ENCODE data around the gene DNAJB6. TPM values are rescaled to one million over a fixed set of nuclear protein-coding genes. Genes with fewer than 3 reads are reported as not detected.

The DNAJB6 gene
- total RNA-seq, 1 donor from 2014 or later: 126 TPM

DNA sequence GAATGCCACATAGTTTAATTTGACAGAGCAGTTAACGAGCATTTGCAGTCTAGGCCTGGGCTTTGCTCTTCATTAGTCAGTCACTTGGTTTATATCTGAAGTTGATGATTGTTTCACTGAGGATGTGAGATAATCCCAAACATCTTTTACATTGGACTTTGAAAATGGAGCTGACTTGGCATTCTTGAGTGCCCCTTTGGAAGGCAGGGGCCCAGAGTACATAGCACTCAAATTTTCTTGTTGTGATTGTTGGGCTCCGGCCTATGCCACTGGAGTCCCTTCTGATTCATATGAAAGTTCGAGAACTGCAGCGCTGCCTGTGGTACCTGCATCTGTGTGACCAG, 21.9 kb downstream of the DNAJB6 start:
- no peak overlapping the region for H3K4me3 ChIP-seq (ENCODE audit: low read depth, low read length)
- no peak for DNase-seq (ENCODE audit: low read depth)
- no peaks in the 10 kb centered on the region for H3K36me3 ChIP-seq (ENCODE audit: control insufficient read depth, insufficient read depth, low read length)
- no peaks in the 10 kb centered on the region for H3K27me3 ChIP-seq (ENCODE audit: control insufficient read depth, insufficient read depth, low read length)
- TF ChIP-seq, protein P1, sequence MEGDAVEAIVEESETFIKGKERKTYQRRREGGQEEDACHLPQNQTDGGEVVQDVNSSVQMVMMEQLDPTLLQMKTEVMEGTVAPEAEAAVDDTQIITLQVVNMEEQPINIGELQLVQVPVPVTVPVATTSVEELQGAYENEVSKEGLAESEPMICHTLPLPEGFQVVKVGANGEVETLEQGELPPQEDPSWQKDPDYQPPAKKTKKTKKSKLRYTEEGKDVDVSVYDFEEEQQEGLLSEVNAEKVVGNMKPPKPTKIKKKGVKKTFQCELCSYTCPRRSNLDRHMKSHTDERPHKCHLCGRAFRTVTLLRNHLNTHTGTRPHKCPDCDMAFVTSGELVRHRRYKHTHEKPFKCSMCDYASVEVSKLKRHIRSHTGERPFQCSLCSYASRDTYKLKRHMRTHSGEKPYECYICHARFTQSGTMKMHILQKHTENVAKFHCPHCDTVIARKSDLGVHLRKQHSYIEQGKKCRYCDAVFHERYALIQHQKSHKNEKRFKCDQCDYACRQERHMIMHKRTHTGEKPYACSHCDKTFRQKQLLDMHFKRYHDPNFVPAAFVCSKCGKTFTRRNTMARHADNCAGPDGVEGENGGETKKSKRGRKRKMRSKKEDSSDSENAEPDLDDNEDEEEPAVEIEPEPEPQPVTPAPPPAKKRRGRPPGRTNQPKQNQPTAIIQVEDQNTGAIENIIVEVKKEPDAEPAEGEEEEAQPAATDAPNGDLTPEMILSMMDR (IDR thresholded peaks at IDR 0.05; ENCODE audit: insufficient read depth, low read length, poor library complexity, severe bottlenecking): no peak

DNA sequence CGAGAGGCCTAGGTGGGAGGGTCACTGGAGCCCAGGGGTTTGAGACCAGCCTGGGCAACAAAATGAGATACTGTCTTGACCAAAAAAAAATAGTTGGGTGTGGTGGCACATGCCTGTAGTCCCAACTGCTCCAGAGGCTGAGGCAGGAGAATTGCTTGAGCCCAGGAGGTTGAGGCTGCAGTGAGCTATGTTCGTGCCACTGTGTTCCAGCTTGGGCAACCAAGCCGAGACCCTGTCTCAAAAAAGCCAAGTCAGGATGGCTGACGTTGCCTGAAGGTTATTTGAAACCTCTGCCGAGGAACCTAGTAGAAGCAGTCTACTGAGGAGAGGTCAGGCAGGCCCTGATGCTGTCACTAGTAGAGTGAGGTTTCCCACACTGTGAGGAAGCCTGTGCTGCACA, 22.8 kb downstream of the DNAJB6 start:
- no peak overlapping the region for H3K4me3 ChIP-seq (ENCODE audit: low read depth, low read length)
- H3K36me3 ChIP-seq (ENCODE audit: control insufficient read depth, insufficient read depth, low read length): peaks cover 2% of the 10 kb centered on the region
- no peak for DNase-seq (ENCODE audit: low read depth)
- H3K27me3 ChIP-seq (ENCODE audit: control insufficient read depth, insufficient read depth, low read length): no peaks in the 10 kb centered on the region
- TF ChIP-seq, protein P1 (IDR thresholded peaks at IDR 0.05; ENCODE audit: insufficient read depth, low read length, poor library complexity, severe bottlenecking): no peak

DNA sequence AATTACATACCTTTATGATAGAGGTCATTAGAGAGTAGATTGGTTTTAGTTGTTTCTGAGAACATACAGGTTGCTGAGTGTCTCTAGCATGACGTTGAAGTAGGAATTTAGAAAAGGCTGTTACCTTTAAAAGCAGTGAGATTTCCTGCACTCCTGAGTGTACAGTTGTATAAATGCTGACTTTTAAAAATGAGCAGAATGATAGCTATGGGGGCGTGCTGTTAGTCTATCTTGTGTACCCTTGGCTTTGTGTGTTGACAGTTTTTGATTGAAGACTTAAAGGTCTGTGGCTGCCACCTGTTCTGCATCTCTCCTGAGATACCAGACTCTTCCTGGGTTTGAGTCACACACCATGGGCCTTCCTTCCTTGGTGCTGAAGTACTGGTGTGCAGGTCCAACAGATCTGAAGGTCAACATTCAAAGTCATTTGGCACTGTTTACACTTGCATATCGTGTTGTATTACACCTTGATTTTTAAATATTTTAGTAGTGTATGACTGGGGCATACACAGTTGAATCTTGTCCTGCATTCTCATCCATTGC, 23.8 kb downstream of the DNAJB6 start:
- H3K36me3 ChIP-seq (ENCODE audit: control insufficient read depth, insufficient read depth, low read length): peaks cover 3% of the 10 kb centered on the region
- DNase-seq (ENCODE audit: low read depth): no peak
- H3K27me3 ChIP-seq (ENCODE audit: control insufficient read depth, insufficient read depth, low read length): no peaks in the 10 kb centered on the region
- H3K4me3 ChIP-seq (ENCODE audit: low read depth, low read length): no peak overlapping the region
- TF ChIP-seq, protein P1 (IDR thresholded peaks at IDR 0.05; ENCODE audit: insufficient read depth, low read length, poor library complexity, severe bottlenecking): no peak

DNA sequence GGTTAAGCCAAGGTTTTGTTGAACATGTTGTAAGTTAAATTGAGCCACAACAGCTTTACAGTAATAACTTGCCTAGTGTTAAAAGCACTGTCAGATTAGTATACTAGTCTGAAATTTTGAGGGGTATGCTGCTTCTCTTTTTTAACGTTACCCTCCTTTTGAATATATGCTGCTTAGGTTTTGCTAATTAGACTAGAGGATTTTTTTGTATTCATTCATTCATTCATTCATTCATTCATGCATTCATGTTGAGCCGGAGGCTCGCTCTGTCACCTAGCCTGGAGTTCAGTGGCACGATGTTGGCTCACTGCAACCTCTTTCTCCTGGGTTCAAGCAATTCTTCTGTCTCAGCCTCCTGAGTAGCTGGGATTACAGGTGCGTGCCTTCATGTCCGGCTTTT, 24.7 kb downstream of the DNAJB6 start:
- peaks cover 3% of the 10 kb centered on the region for H3K36me3 ChIP-seq (ENCODE audit: control insufficient read depth, insufficient read depth, low read length)
- no peak for DNase-seq (ENCODE audit: low read depth)

DNA sequence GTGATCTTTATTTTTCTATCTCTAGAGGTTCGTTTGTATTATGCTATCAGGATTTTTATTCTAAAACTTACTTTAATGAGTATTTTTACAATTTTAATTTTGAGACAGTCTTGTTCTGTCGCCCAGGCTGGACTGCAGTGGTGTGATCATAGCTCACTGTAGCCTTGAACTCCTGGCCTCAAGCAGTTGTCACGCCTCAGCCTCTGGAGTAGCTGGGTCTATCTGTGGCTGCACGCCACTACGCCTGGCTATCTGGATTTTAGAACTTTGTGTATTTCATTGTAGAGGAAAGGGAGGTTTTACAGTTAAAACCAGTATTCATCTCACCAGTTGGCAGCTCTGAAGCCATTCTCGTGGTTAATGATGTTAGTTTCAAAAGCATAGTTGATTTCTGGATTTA, 25.9 kb downstream of the DNAJB6 start:
- H3K36me3 ChIP-seq (ENCODE audit: control insufficient read depth, insufficient read depth, low read length): peaks cover 3% of the 10 kb centered on the region

More for the DNA sequence above, 24.7 kb downstream of the DNAJB6 start:
- TF ChIP-seq, protein P1 (IDR thresholded peaks at IDR 0.05; ENCODE audit: insufficient read depth, low read length, poor library complexity, severe bottlenecking): no peak
- no peaks in the 10 kb centered on the region for H3K27me3 ChIP-seq (ENCODE audit: control insufficient read depth, insufficient read depth, low read length)
- H3K4me3 ChIP-seq (ENCODE audit: low read depth, low read length): no peak overlapping the region

DNA sequence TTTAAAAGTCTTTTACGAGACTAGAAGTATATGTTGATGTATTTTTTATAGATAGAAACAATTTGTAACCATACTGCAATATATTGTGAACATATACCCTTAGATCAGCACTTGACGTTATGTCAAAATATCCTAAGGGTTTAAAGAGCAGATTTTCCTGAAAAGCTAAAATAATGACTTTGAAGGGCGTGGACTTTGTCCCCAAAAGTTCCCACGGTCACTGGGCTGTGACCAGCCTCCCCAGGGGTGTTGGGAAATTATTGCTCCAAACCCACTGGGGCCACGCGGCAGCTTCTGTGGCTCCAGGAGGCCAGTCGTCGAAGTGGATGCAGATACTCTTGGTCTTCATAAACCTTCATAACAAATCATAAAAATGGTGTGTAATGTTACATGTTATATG, 29.9 kb downstream of the DNAJB6 start:
- Histone ChIP-seq H3K36me3 (ENCODE audit: control insufficient read depth, insufficient read depth, low read length) (peaks cover 3% of the 10 kb centered on the region), H3K4me3 (ENCODE audit: low read depth, low read length) (no peak overlapping the region), H3K27me3 (ENCODE audit: control insufficient read depth, insufficient read depth, low read length) (no peaks in the 10 kb centered on the region)
- no peak for DNase-seq (ENCODE audit: low read depth)
- TF ChIP-seq, protein P1 (IDR thresholded peaks at IDR 0.05; ENCODE audit: insufficient read depth, low read length, poor library complexity, severe bottlenecking): no peak

More for the DNA sequence above, 25.9 kb downstream of the DNAJB6 start:
- TF ChIP-seq, protein P1 (IDR thresholded peaks at IDR 0.05; ENCODE audit: insufficient read depth, low read length, poor library complexity, severe bottlenecking): no peak
- no peak overlapping the region for H3K4me3 ChIP-seq (ENCODE audit: low read depth, low read length)
- no peak for DNase-seq (ENCODE audit: low read depth)
- H3K27me3 ChIP-seq (ENCODE audit: control insufficient read depth, insufficient read depth, low read length): no peaks in the 10 kb centered on the region

Measured in kidney epithelial cell (primary cell).